Panc1 (cell line): ENCODE results near the gene SPATA13. TPM values are rescaled to one million over a fixed set of nuclear protein-coding genes. Genes with fewer than 3 reads are reported as not detected.

Experiments used
- ATAC-seq: fragments of 200-7000 bp; cut with Tn5 transposase; 2 replicates; pipeline ENCODE4 v1.9.1; 2020; ENCODE audit warnings: mild to moderate bottlenecking, moderate library complexity
- BruUV-seq: library from RNA; stranded (reverse); fragments of 400-500 nt; replicated peaks from 2 replicates; lab custom pipeline; 2021; lab: Mats Ljungman, UMichigan
- CTCF ChIA-PET: fragments of 300-600 bp; sonication (Branson Sonifier 250); formaldehyde crosslinking; loops from one replicate; lab custom pipeline; 2022; ENCODE audit warnings: antibody characterized with exemption; lab: Charles Lee
- POLR2A ChIA-PET: fragments of 300-600 bp; sonication (Branson Sonifier 250); formaldehyde crosslinking; loops from one replicate; lab custom pipeline; 2022; ENCODE audit warnings: antibody characterized with exemption; lab: Charles Lee
- DNase-seq: peaks from one replicate; pipeline ENCODE4 v3.0.0-alpha.2; 2010; ENCODE audit warnings: low read depth, low spot score
- H3K27ac ChIP-seq: 2 replicates; pipeline ENCODE4 v1.5.1; 2011; ENCODE audit warnings: mild to moderate bottlenecking, low read length, inconsistent platforms
- H3K27me3 ChIP-seq: fragments of 200-500 bp; sonication (Bioruptor generic); 2 replicates; pipeline ENCODE4 v1.6.0; 2014; ENCODE audit warnings: low read length, inconsistent platforms; ENCODE audit not compliant: control insufficient read depth, insufficient read depth
- H3K36me3 ChIP-seq: fragments of 200-500 bp; sonication (Bioruptor generic); 2 replicates; pipeline ENCODE4 v1.5.1; 2014; ENCODE audit warnings: inconsistent platforms, mild to moderate bottlenecking, low read length, moderate library complexity; ENCODE audit not compliant: control insufficient read depth, insufficient read depth
- H3K4me1 ChIP-seq: 2 replicates; pipeline ENCODE4 v1.5.1; 2011; ENCODE audit warnings: inconsistent platforms, mild to moderate bottlenecking, low read length, moderate library complexity; ENCODE audit not compliant: control insufficient read depth, insufficient read depth
- H3K4me3 ChIP-seq, 2 experiments: 2 replicates each; pipeline ENCODE4 v1.5.1; 2011 to 2012; ENCODE audit warnings: low read depth in 2 of 2, low read length in 2 of 2, mild to moderate bottlenecking in 2 of 2, inconsistent platforms in 1 of 2, moderate library complexity in 1 of 2
- H3K9me3 ChIP-seq: fragments of 200-500 bp; sonication (Bioruptor generic); 2 replicates; pipeline ENCODE4 v1.5.1; 2014; ENCODE audit warnings: low read depth, mild to moderate bottlenecking, inconsistent platforms, low read length, moderate library complexity; ENCODE audit not compliant: control insufficient read depth, insufficient read depth
- POLR2AphosphoS5 ChIP-seq: IDR thresholded peaks from 2 replicates; pipeline ENCODE4 v1.6.1; 2012; ENCODE audit warnings: mild to moderate bottlenecking, low read depth, low read length, moderate library complexity
- SIN3A ChIP-seq: IDR thresholded peaks from 2 replicates; pipeline ENCODE4 v1.6.1; 2012; ENCODE audit warnings: low read depth, mild to moderate bottlenecking, low read length, moderate library complexity, borderline replicate concordance; ENCODE audit not compliant: insufficient read depth
- TCF7L2 ChIP-seq: IDR thresholded peaks from 2 replicates; pipeline ENCODE4 v1.6.1; 2011; ENCODE audit warnings: mild to moderate bottlenecking, low read depth, low read length, inconsistent platforms
- in situ Hi-C: cut with HindIII; loops from 2 replicates; pipeline ENCODE4 v1.10.0; 2016; ENCODE audit warnings: low sequenced_read_pairs, low pct_unique_long_range_greater_than_20kb
- intact Hi-C: fragments of 100-400 bp; cut with micrococcal nuclease; formaldehyde crosslinking; loops from one replicate; pipeline ENCODE4 v1.10.0; 2022; ENCODE audit not compliant: unreplicated experiment
- total RNA-seq: library from RNA; stranded (reverse); gene quantifications from one replicate; pipeline ENCODE4 v1.2.1, GENCODE V29; 2021; ENCODE audit not compliant: unreplicated experiment
- TF ChIP-seq, protein P1 (sequence below): fragments of 450-650 bp; IDR thresholded peaks from 2 replicates; pipeline ENCODE4 v1.5.1; 2017; ENCODE audit warnings: mild to moderate bottlenecking
- TF ChIP-seq, protein P2 (sequence below), 2 experiments: IDR thresholded peaks; 2 replicates each; pipeline ENCODE4 v1.6.1; 2011 to 2012; ENCODE audit warnings: low read depth in 2 of 2, control low read depth in 1 of 2, low read length in 1 of 2, mild to moderate bottlenecking in 1 of 2, moderate library complexity in 1 of 2; ENCODE audit not compliant: insufficient read depth in 1 of 2

SPATA13 gene
- total RNA-seq, 1 experiment from 2014 or later = 7.9 TPM

DNA sequence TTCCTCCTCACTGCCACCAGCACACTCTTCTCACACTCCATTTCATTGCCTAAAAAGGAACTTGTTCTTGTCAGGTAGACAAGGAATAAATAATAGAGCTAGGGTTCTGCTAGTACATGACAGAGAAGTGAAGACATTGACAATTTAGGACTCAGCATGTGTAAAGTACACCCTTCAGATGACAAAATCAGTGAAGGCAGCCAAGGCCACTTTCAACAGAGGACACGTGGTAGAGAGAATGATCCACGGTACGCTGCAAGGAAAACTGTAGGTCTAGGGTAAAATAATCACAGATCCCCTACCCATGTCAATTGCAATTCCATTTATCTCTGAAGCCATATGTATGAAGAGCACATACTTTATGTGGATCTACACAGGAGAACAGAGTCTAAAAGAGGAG, 7.2 kb upstream of the SPATA13 start:
- Histone ChIP-seq H3K27me3 (no peaks in the 10 kb centered on the region), H3K27ac (no peak overlapping the region), H3K4me1 (peaks cover 15% of the 10 kb centered on the region), H3K4me3 (no peak overlapping the region), H3K36me3 (no peaks in the 10 kb centered on the region), H3K9me3 (no peaks in the 10 kb centered on the region)
- no TSS peak for BruUV-seq
- POLR2A ChIA-PET = no interaction called here
- CTCF ChIA-PET = no interaction called here
- no peak for DNase-seq
- intact Hi-C loops = no loop called here
- TF ChIP-seq, protein P1, sequence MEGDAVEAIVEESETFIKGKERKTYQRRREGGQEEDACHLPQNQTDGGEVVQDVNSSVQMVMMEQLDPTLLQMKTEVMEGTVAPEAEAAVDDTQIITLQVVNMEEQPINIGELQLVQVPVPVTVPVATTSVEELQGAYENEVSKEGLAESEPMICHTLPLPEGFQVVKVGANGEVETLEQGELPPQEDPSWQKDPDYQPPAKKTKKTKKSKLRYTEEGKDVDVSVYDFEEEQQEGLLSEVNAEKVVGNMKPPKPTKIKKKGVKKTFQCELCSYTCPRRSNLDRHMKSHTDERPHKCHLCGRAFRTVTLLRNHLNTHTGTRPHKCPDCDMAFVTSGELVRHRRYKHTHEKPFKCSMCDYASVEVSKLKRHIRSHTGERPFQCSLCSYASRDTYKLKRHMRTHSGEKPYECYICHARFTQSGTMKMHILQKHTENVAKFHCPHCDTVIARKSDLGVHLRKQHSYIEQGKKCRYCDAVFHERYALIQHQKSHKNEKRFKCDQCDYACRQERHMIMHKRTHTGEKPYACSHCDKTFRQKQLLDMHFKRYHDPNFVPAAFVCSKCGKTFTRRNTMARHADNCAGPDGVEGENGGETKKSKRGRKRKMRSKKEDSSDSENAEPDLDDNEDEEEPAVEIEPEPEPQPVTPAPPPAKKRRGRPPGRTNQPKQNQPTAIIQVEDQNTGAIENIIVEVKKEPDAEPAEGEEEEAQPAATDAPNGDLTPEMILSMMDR = no peak
- TF ChIP-seq TCF7L2 (no peak), POLR2AphosphoS5 (no peak), SIN3A (no peak)
- TF ChIP-seq, protein P2, sequence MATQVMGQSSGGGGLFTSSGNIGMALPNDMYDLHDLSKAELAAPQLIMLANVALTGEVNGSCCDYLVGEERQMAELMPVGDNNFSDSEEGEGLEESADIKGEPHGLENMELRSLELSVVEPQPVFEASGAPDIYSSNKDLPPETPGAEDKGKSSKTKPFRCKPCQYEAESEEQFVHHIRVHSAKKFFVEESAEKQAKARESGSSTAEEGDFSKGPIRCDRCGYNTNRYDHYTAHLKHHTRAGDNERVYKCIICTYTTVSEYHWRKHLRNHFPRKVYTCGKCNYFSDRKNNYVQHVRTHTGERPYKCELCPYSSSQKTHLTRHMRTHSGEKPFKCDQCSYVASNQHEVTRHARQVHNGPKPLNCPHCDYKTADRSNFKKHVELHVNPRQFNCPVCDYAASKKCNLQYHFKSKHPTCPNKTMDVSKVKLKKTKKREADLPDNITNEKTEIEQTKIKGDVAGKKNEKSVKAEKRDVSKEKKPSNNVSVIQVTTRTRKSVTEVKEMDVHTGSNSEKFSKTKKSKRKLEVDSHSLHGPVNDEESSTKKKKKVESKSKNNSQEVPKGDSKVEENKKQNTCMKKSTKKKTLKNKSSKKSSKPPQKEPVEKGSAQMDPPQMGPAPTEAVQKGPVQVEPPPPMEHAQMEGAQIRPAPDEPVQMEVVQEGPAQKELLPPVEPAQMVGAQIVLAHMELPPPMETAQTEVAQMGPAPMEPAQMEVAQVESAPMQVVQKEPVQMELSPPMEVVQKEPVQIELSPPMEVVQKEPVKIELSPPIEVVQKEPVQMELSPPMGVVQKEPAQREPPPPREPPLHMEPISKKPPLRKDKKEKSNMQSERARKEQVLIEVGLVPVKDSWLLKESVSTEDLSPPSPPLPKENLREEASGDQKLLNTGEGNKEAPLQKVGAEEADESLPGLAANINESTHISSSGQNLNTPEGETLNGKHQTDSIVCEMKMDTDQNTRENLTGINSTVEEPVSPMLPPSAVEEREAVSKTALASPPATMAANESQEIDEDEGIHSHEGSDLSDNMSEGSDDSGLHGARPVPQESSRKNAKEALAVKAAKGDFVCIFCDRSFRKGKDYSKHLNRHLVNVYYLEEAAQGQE (IDR thresholded peaks at IDR 0.05; ENCODE audit: insufficient read depth in 1 of 2, low read depth in 2 of 2, low read length in 1 of 2) = no peak
- no peak for ATAC-seq
- in situ Hi-C loops = no loop called here

DNA sequence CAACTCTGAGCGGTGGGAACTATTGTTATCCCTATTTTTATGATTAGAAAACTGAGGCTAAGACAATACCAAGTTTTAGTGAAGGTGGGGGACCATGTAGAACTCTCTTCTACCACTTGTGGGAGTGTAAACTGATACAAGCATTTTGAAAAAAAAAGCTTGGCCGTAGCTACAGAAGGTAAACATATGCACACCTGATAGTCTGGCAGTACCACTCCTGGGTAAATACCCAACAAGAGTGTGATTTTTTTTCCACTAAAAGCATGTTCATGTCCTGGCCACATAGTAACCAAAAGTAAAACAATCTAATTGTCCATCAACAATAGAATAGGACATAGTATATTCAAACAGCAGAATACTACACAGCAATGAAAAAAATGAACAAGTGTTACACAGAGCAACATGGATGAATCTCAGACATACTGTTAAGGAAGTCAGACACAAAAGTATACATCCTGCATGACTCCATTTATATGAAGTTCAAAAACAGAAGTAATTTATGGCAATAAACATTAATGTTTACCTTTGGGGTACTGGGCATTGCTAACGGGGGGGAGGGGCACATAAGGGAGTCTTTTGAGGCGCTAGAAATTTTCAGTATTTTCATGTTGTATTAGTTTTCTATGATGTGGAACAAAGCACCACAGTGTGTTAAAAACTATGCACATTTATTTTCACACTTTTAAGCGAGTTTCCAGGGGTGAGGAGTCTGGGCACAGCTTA, 6.4 kb upstream of the SPATA13 start:
- no peak overlapping the region for H3K27ac ChIP-seq

More for the DNA sequence above, 6.4 kb upstream of the SPATA13 start:
- Histone ChIP-seq H3K36me3 (no peaks in the 10 kb centered on the region), H3K9me3 (no peaks in the 10 kb centered on the region), H3K4me3 (no peak overlapping the region), H3K27me3 (no peaks in the 10 kb centered on the region), H3K4me1 (peaks cover 7% of the 10 kb centered on the region)
- ChIA-PET CTCF (no interaction called here), POLR2A (no interaction called here)
- TF ChIP-seq SIN3A (no peak), POLR2AphosphoS5 (no peak), TCF7L2 (no peak)
- TF ChIP-seq, protein P1 = no peak
- TF ChIP-seq, protein P2 (IDR thresholded peaks at IDR 0.05; ENCODE audit: insufficient read depth in 1 of 2, low read depth in 2 of 2, low read length in 1 of 2) = no peak
- ATAC-seq = no peak
- intact Hi-C loops (no loop called here), in situ Hi-C loops (no loop called here)
- DNase-seq = no peak
- BruUV-seq = no TSS peak
